ENCODE results near the gene CEP112. TPM values are rescaled to one million over a fixed set of nuclear protein-coding genes. Genes with fewer than 3 reads are reported as not detected.

The CEP112 gene
- total RNA-seq, 1 experiment from 2014 or later = 6.1 TPM

GRCh38 chr17:66018786-66019185 is 173.1 kb downstream of the CEP112 start:
- ChIA-PET CTCF (no interaction called here), POLR2A (no interaction called here)
- Mint-ChIP-seq H3K27ac (no peak overlapping the region), H3K4me3 (no peak overlapping the region), H3K36me3 (peaks cover 10% of the 10 kb centered on the region), H3K9me3 (peaks cover 15% of the 10 kb centered on the region), H3K4me1 (no peaks in the 10 kb centered on the region), H3K27me3 (ENCODE audit: low read depth) (peaks cover 3% of the 10 kb centered on the region)
- TF ChIP-seq FOXJ3 (CRISPR knock-in tag; IDR thresholded peaks at IDR 0.05; ENCODE audit: borderline replicate concordance) (no peak), CTCF (IDR thresholded peaks at IDR 0.05) (no peak), CBFB (CRISPR knock-in tag; IDR thresholded peaks at IDR 0.05; ENCODE audit: low read depth) (no peak), ZNF138 (CRISPR knock-in tag; conservative IDR thresholded peaks at IDR 0.05) (no peak), ATF6 (CRISPR knock-in tag; IDR thresholded peaks at IDR 0.05) (no peak), PRRX2 (CRISPR knock-in tag; IDR thresholded peaks at IDR 0.05) (no peak), ZNF263 (CRISPR knock-in tag; IDR thresholded peaks at IDR 0.05; ENCODE audit: low read depth) (no peak), JAZF1 (CRISPR knock-in tag; IDR thresholded peaks at IDR 0.05) (no peak), ZBTB21 (CRISPR knock-in tag; IDR thresholded peaks at IDR 0.05; ENCODE audit: borderline replicate concordance) (no peak), JUN (CRISPR knock-in tag; IDR thresholded peaks at IDR 0.05) (no peak), RELA (CRISPR knock-in tag; IDR thresholded peaks at IDR 0.05; ENCODE audit: borderline replicate concordance) (no peak), EMX1 (CRISPR knock-in tag; IDR thresholded peaks at IDR 0.05) (no peak), TEAD1 (CRISPR knock-in tag; IDR thresholded peaks at IDR 0.05) (no peak), ETV6 (CRISPR knock-in tag; IDR thresholded peaks at IDR 0.05) (no peak), HMGXB4 (CRISPR knock-in tag; IDR thresholded peaks at IDR 0.05) (no peak), NFATC4 (CRISPR knock-in tag; IDR thresholded peaks at IDR 0.05) (no peak), TCF7 (CRISPR knock-in tag; IDR thresholded peaks at IDR 0.05; ENCODE audit: low read depth) (no peak)
- TF ChIP-seq, protein P1, sequence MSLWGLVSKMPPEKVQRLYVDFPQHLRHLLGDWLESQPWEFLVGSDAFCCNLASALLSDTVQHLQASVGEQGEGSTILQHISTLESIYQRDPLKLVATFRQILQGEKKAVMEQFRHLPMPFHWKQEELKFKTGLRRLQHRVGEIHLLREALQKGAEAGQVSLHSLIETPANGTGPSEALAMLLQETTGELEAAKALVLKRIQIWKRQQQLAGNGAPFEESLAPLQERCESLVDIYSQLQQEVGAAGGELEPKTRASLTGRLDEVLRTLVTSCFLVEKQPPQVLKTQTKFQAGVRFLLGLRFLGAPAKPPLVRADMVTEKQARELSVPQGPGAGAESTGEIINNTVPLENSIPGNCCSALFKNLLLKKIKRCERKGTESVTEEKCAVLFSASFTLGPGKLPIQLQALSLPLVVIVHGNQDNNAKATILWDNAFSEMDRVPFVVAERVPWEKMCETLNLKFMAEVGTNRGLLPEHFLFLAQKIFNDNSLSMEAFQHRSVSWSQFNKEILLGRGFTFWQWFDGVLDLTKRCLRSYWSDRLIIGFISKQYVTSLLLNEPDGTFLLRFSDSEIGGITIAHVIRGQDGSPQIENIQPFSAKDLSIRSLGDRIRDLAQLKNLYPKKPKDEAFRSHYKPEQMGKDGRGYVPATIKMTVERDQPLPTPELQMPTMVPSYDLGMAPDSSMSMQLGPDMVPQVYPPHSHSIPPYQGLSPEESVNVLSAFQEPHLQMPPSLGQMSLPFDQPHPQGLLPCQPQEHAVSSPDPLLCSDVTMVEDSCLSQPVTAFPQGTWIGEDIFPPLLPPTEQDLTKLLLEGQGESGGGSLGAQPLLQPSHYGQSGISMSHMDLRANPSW (CRISPR knock-in tag; conservative IDR thresholded peaks at IDR 0.05; ENCODE audit: low read depth) = no peak
- TF ChIP-seq, protein P2, sequence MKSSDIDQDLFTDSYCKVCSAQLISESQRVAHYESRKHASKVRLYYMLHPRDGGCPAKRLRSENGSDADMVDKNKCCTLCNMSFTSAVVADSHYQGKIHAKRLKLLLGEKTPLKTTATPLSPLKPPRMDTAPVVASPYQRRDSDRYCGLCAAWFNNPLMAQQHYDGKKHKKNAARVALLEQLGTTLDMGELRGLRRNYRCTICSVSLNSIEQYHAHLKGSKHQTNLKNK (CRISPR knock-in tag; IDR thresholded peaks at IDR 0.05) = no peak
- DNase-seq (ENCODE audit: low spot score) (no peak), ATAC-seq (no peak)

DNA sequence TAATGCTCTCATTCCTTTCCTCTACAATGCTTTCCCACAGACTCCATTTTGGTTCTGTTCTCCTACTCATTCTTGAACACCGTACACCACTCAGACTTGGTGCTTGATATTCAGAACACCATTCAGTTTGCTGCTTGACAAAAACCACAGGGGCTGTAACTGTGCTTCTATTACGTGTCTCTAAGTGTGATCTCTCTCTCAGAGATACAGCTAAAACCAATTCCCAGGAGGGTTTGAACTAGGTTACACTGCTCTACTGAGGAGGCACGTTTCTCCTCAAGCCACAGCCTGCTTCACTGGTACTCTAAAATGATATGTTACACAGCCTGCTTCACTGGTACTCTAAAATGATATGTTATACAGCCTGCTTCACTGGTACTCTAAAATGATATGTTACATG is 175.7 kb downstream of the CEP112 start:
- ChIA-PET CTCF (no interaction called here), POLR2A (no interaction called here)
- Mint-ChIP-seq H3K27ac (no peak overlapping the region), H3K27me3 (ENCODE audit: low read depth) (peaks cover 3% of the 10 kb centered on the region; the same call in 1 of the 2 replicates), H3K4me3 (no peak overlapping the region), H3K4me1 (no peaks in the 10 kb centered on the region), H3K9me3 (no peaks in the 10 kb centered on the region), H3K36me3 (no peaks in the 10 kb centered on the region)
- ATAC-seq = no peak
- DNase-seq (ENCODE audit: low spot score) = no peak
- TF ChIP-seq ATF3 (CRISPR knock-in tag; conservative IDR thresholded peaks at IDR 0.05) (no peak), ZNF317 (CRISPR knock-in tag; IDR thresholded peaks at IDR 0.05; ENCODE audit: borderline replicate concordance, low read depth) (no peak), JUN (CRISPR knock-in tag; IDR thresholded peaks at IDR 0.05) (no peak), PREB (CRISPR knock-in tag; IDR thresholded peaks at IDR 0.05; ENCODE audit: borderline replicate concordance) (no peak), ZNF423 (CRISPR knock-in tag; IDR thresholded peaks at IDR 0.05) (no peak), ZNF396 (CRISPR knock-in tag; IDR thresholded peaks at IDR 0.05; ENCODE audit: borderline replicate concordance) (no peak), SP1 (CRISPR knock-in tag; conservative IDR thresholded peaks at IDR 0.05) (no peak), RELA (CRISPR knock-in tag; IDR thresholded peaks at IDR 0.05; ENCODE audit: borderline replicate concordance) (no peak)
- TF ChIP-seq, protein P3, sequence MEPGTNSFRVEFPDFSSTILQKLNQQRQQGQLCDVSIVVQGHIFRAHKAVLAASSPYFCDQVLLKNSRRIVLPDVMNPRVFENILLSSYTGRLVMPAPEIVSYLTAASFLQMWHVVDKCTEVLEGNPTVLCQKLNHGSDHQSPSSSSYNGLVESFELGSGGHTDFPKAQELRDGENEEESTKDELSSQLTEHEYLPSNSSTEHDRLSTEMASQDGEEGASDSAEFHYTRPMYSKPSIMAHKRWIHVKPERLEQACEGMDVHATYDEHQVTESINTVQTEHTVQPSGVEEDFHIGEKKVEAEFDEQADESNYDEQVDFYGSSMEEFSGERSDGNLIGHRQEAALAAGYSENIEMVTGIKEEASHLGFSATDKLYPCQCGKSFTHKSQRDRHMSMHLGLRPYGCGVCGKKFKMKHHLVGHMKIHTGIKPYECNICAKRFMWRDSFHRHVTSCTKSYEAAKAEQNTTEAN (CRISPR knock-in tag; IDR thresholded peaks at IDR 0.05) = no peak

Data from WTC11 (cell line).